GM18520 (cell line): ENCODE results near the gene FAM186B.

Experiments used
- ATAC-seq: cut with Tn5 transposase; IDR thresholded peaks from one replicate; pipeline ENCODE4 v1.9.1; 2021; ENCODE audit not compliant: unreplicated experiment

The FAM186B gene

DNA sequence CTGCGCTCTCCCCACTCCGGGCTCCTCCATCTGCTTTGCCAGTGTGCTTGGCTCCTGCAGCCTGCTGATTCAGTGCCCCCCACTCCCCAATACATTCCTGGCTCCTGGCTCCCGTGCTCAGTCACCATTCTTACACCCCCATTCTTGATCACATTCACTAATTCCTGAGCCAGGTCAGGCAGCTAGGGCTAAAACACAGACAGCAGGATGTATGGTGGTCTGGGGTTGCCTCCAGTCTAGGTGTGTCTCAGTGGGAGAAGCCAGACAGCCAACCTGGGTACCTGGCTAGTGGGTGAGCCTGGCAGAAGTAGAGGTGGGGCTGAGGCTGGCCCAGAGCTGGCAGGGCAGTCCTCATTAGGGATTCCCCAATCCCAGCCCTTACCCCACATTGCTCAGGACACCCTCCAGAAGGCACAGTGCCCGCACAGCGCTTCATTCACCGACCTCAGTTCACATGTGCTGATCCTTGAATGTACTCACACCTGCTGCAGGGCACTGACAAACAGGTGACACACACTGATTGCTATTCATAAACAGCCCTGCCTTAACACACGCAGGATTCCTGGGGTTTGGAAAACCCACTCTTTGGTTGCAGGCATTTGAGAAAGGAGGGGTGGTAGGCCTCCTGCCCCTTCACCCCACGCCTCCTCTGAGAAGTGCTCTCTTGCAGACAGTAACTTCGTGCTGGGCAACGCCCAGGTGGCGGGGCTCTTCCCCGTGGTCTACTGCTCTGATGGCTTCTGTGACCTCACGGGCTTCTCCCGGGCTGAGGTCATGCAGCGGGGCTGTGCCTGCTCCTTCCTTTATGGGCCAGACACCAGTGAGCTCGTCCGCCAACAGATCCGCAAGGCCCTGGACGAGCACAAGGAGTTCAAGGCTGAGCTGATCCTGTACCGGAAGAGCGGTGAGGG, 65.0 kb downstream of the FAM186B start:
- ATAC-seq = no peak

DNA sequence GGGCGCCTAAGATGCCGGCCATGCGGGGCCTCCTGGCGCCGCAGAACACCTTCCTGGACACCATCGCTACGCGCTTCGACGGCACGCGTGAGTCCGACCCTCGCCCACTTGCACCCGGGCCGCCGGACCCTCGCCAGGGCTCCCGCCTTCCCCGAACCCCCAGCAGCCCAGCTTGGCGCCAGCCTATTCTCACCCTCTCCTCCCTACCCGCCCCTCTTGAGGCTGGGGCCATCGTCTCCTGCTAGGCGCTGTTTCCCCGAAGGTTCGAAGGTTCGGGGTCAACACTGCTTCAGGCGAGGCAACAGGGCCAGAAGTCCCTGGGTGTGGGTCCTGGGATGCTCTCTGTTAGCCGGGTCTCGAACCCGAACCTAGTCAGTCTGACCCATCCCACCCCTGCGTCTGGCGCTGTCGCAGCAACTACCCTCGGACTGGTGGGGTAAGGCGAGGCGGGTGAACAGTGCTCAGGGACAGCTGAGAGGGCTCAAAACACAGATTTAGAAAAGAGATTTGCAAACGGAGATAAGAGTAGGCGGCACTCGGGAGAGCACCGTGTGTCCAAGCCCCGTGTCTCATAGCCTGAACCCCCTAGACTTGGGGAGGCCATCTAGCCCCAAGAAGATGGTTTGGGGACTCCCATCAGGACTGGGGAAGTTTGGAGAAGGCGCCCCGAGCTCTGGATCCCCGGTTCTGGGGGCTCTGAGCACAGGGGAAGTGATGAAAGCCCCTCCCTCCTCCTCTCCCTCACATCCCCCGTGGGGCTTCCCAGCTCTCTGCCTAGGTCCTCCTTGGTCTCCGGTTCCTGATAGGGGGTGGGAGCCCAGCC, 65.8 kb downstream of the FAM186B start:
- no peak for ATAC-seq

DNA sequence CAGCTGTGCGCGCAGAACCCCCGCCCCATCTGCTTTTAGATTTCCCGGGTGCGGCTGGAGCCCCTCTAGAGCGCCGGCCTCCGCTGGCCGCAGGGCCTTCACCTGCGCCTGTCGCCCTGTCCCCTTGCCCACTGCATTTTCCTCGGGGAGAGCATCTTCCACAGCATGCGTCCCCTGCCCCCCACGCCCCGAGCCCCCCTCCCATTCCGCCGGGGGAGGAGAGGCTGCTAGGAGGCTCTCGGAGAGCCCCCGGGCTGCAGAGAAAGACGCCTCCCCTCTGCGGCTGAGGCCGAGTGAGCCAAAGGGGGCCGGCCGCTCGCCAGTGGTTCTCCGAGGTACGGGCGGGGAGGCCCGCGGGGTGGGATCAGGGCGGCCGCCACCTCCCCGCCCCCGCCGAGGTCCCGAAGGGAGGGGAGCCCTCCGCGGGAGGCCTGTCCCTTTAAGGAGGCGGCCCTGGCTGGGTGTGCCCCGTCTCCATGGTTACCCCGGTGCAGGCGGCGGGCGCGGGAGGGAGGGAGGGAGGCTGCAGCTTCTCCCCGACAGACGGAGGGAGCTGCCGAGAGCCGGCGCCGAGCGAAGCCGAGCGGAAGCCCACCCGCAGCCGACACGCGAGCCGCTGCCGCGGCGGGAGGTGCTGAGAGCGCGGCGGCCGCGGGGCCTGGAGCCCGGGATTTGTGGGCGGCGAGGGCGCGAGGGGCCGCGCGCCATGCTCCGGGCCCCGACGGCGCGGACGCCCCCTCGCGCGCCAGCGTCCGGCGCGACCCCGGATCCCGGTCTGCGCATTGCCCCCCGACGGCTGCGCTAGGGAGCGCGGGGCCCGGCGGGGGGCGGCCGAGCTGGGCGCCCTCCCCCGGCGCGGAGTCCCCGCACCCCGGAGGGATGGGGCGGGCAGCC, 66.7 kb downstream of the FAM186B start, which contains the start of gene KCNH3:
TSS of gene KCNH3 (plus strand) at position 521 of the 894 bp plus-strand sequence. CDS start 387 bp downstream, outside the sequence.
- ATAC-seq = peak; percentile 49

DNA sequence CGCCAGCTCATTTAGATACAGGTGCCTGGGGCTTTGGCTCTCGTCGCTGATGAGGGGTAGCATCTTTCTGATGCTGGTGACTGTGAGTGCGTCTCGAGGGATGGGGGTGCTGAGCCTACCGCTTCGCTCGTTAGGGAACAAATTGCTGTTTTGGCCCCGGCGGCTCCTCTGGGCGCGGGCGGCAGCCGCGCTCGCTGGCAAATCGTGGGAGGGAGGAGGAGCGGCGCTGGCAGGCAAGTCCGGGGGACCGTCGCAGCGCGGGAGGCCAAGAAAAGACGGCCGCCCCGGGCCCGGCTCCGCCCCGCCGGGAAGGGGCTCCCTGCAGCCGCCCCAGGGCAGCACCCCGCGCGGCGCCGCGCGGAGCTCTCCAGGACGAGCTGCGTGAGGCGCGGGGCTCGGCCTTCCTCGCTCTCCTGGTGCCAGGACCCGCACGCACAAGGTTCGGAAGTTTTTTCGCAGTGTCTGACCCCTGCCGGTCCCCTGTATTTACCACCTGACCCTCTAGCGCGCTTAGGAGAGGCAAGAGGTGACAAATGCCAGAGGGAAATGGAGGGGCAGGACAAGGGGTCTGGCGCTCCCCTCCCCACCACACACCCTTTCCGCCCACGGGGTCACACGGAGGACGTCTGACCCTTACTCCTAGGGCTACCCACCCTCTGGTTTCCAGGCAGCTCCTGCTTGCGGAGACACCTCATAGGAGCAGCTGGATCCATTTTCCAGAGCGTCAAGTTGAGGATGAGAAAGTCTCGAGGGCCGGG, 67.5 kb downstream of the FAM186B start:
- no peak for ATAC-seq
